Measurements from ENCODE around the gene FLNB. TPM values are rescaled to one million over a fixed set of nuclear protein-coding genes. Genes with fewer than 3 reads are reported as not detected.
A peak's percentile ranks its signal among the peaks of the same experiment; 100 is the strongest.

Gene FLNB
- total and polyA plus RNA-seq, 2 of the 13 experiments (the other 11 are each of a cell fraction or from before 2014, with no cell fraction given): 106 to 130 TPM

- TF ChIP-seq, protein P1, sequence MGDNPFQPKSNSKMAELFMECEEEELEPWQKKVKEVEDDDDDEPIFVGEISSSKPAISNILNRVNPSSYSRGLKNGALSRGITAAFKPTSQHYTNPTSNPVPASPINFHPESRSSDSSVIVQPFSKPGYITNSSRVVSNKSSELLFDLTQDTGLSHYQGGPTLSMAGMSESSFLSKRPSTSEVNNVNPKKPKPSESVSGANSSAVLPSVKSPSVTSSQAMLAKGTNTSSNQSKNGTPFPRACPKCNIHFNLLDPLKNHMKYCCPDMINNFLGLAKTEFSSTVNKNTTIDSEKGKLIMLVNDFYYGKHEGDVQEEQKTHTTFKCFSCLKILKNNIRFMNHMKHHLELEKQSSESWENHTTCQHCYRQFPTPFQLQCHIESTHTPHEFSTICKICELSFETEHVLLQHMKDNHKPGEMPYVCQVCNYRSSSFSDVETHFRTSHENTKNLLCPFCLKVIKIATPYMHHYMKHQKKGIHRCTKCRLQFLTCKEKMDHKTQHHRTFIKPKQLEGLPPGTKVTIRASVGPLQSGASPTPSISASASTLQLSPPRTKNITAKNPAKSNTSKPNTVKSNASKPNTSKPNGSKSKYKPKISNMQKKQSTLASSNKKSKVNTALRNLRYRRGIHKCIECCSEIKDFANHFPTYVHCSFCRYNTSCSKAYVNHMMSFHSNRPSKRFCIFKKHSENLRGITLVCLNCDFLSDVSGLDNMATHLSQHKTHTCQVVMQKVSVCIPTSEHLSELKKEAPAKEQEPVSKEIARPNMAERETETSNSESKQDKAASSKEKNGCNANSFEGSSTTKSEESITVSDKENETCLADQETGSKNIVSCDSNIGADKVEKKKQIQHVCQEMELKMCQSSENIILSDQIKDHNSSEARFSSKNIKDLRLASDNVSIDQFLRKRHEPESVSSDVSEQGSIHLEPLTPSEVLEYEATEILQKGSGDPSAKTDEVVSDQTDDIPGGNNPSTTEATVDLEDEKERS (CRISPR knock-in tag; IDR thresholded peaks at IDR 0.05): no peak
- TF ChIP-seq TBX2 (CRISPR knock-in tag; IDR thresholded peaks at IDR 0.05; ENCODE audit: borderline replicate concordance) (peak; percentile 84), MBD4 (IDR thresholded peaks at IDR 0.05; ENCODE audit: borderline replicate concordance, low read length) (no peak), ZNF460 (CRISPR knock-in tag; IDR thresholded peaks at IDR 0.05; ENCODE audit: borderline replicate concordance) (no peak; the same call in 1 of the 2 replicates), ZNF652 (CRISPR knock-in tag; IDR thresholded peaks at IDR 0.05; ENCODE audit: borderline replicate concordance, low read depth) (no peak), HNRNPK (IDR thresholded peaks at IDR 0.05; ENCODE audit: low read depth, low read length, poor library complexity, severe bottlenecking) (no peak), ZBTB21 (CRISPR knock-in tag; IDR thresholded peaks at IDR 0.05) (no peak), ZKSCAN1 (IDR thresholded peaks at IDR 0.05; ENCODE audit: low read length) (no peak), BORCS8-MEF2B (CRISPR knock-in tag; IDR thresholded peaks at IDR 0.05) (no peak), ZC3H13 (CRISPR knock-in tag; IDR thresholded peaks at IDR 0.05) (no peak), ZNF749 (CRISPR knock-in tag; IDR thresholded peaks at IDR 0.05; ENCODE audit: borderline replicate concordance) (no peak), ARNTL (CRISPR knock-in tag; IDR thresholded peaks at IDR 0.05) (peak; percentile 63; the same call in 1 of the 2 replicates), CENPX (CRISPR knock-in tag; IDR thresholded peaks at IDR 0.05) (no peak), SAFB2 (CRISPR knock-in tag; IDR thresholded peaks at IDR 0.05; ENCODE audit: borderline replicate concordance, low read depth) (peak; percentile 34; the same call in 1 of the 2 replicates), NFE2L1 (CRISPR knock-in tag; IDR thresholded peaks at IDR 0.05; ENCODE audit: borderline replicate concordance) (no peak), NKX3-1 (CRISPR knock-in tag; IDR thresholded peaks at IDR 0.05) (no peak)
- TF ChIP-seq, protein P2, sequence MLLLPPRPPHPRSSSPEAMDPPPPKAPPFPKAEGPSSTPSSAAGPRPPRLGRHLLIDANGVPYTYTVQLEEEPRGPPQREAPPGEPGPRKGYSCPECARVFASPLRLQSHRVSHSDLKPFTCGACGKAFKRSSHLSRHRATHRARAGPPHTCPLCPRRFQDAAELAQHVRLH (CRISPR knock-in tag; IDR thresholded peaks at IDR 0.05; ENCODE audit: borderline replicate concordance, low read depth): peak; percentile 34; the same call in 1 of the 2 replicates
- TF ChIP-seq, protein P3, sequence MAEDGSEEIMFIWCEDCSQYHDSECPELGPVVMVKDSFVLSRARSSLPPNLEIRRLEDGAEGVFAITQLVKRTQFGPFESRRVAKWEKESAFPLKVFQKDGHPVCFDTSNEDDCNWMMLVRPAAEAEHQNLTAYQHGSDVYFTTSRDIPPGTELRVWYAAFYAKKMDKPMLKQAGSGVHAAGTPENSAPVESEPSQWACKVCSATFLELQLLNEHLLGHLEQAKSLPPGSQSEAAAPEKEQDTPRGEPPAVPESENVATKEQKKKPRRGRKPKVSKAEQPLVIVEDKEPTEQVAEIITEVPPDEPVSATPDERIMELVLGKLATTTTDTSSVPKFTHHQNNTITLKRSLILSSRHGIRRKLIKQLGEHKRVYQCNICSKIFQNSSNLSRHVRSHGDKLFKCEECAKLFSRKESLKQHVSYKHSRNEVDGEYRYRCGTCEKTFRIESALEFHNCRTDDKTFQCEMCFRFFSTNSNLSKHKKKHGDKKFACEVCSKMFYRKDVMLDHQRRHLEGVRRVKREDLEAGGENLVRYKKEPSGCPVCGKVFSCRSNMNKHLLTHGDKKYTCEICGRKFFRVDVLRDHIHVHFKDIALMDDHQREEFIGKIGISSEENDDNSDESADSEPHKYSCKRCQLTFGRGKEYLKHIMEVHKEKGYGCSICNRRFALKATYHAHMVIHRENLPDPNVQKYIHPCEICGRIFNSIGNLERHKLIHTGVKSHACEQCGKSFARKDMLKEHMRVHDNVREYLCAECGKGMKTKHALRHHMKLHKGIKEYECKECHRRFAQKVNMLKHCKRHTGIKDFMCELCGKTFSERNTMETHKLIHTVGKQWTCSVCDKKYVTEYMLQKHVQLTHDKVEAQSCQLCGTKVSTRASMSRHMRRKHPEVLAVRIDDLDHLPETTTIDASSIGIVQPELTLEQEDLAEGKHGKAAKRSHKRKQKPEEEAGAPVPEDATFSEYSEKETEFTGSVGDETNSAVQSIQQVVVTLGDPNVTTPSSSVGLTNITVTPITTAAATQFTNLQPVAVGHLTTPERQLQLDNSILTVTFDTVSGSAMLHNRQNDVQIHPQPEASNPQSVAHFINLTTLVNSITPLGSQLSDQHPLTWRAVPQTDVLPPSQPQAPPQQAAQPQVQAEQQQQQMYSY (CRISPR knock-in tag; IDR thresholded peaks at IDR 0.05): no peak
- TF ChIP-seq, protein P4, sequence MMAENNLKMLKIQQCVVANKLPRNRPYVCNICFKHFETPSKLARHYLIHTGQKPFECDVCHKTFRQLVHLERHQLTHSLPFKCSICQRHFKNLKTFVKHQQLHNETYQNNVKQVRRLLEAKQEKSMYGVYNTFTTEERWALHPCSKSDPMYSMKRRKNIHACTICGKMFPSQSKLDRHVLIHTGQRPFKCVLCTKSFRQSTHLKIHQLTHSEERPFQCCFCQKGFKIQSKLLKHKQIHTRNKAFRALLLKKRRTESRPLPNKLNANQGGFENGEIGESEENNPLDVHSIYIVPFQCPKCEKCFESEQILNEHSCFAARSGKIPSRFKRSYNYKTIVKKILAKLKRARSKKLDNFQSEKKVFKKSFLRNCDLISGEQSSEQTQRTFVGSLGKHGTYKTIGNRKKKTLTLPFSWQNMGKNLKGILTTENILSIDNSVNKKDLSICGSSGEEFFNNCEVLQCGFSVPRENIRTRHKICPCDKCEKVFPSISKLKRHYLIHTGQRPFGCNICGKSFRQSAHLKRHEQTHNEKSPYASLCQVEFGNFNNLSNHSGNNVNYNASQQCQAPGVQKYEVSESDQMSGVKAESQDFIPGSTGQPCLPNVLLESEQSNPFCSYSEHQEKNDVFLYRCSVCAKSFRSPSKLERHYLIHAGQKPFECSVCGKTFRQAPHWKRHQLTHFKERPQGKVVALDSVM (CRISPR knock-in tag; IDR thresholded peaks at IDR 0.05): peak; percentile 62; the same call in 1 of the 2 replicates
Observed at GRCh38 chr3:58191361-58191991, 183.3 kb downstream of the FLNB start (continued).
